OCI-LY7 (cell line): ENCODE measurements around the gene CPNE1. TPM values are rescaled to one million over a fixed set of nuclear protein-coding genes. Genes with fewer than 3 reads are reported as not detected.
"Not testable (repeated sequence)": the region's sequence is repeated elsewhere in the genome, so short reads cannot be mapped to it uniquely, and the experiment has no call there.

Experiments
- BruUV-seq: library from RNA; stranded (reverse); fragments of 400-500 nt; replicated peaks from 2 replicates; lab custom pipeline; 2021; lab: Mats Ljungman, UMichigan
- CTCF ChIA-PET: fragments of 300-600 bp; sonication (Branson Sonifier 250); formaldehyde crosslinking; loops from one replicate; lab custom pipeline; 2022; ENCODE audit warnings: antibody characterized with exemption; ENCODE audit not compliant: unreplicated experiment; lab: Charles Lee
- POLR2A ChIA-PET: fragments of 300-600 bp; sonication (Branson Sonifier 250); formaldehyde crosslinking; loops from one replicate; lab custom pipeline; 2022; ENCODE audit warnings: antibody characterized with exemption; lab: Charles Lee
- DNase-seq: peaks from one replicate; pipeline ENCODE4 v3.0.0-alpha.2; 2015; ENCODE audit warnings: low spot score
- H2AFZ ChIP-seq: fragments of 200-600 bp; sonication (generic), shearing (Covaris generic); 2 replicates; pipeline ENCODE4 v1.6.1; 2014; ENCODE audit warnings: mild to moderate bottlenecking, antibody characterized with exemption, low read length, moderate library complexity
- H3K27ac ChIP-seq: fragments of 200-600 bp; sonication (generic); 2 replicates; pipeline ENCODE4 v1.5.1; 2014; ENCODE audit warnings: mixed run types, low read depth, mild to moderate bottlenecking, moderate library complexity, low read length, inconsistent platforms; ENCODE audit not compliant: poor library complexity, severe bottlenecking
- H3K36me3 ChIP-seq: fragments of 200-600 bp; sonication (generic); 2 replicates; pipeline ENCODE4 v1.6.1; 2014; ENCODE audit warnings: mild to moderate bottlenecking, antibody characterized with exemption, low read length, moderate library complexity, mixed read lengths; ENCODE audit not compliant: insufficient read depth
- H3K4me1 ChIP-seq: fragments of 200-600 bp; sonication (generic); 2 replicates; pipeline ENCODE4 v1.5.1; 2014; ENCODE audit warnings: mild to moderate bottlenecking, low read length; ENCODE audit not compliant: insufficient read depth, poor library complexity, severe bottlenecking
- H3K4me2 ChIP-seq: fragments of 200-600 bp; sonication (generic); 2 replicates; pipeline ENCODE4 v1.6.1; 2014; ENCODE audit warnings: mild to moderate bottlenecking, low read length
- H3K4me3 ChIP-seq: fragments of 200-600 bp; sonication (generic); 2 replicates; pipeline ENCODE4 v1.5.1; 2014; ENCODE audit warnings: mild to moderate bottlenecking, low read depth, low read length; ENCODE audit not compliant: poor library complexity, severe bottlenecking
- H3K79me2 ChIP-seq: fragments of 200-600 bp; sonication (generic); 2 replicates; pipeline ENCODE4 v1.6.1; 2016; ENCODE audit warnings: low read depth, mild to moderate bottlenecking, low read length, moderate library complexity, mixed read lengths; ENCODE audit not compliant: insufficient read depth
- H3K9me2 ChIP-seq: fragments of 200-600 bp; sonication (generic); 2 replicates; pipeline ENCODE4 v1.6.1; 2016; ENCODE audit warnings: mild to moderate bottlenecking, low read length, mixed read lengths; ENCODE audit not compliant: insufficient read depth
- H3K9me3 ChIP-seq: fragments of 200-600 bp; sonication (generic); 2 replicates; pipeline ENCODE4 v1.6.1; 2014; ENCODE audit warnings: mild to moderate bottlenecking, mixed run types, low read length, mixed read lengths
- H4K20me1 ChIP-seq: fragments of 200-600 bp; sonication (generic); 2 replicates; pipeline ENCODE4 v1.6.1; 2014; ENCODE audit warnings: mild to moderate bottlenecking, antibody characterized with exemption, low read length, moderate library complexity, mixed read lengths; ENCODE audit not compliant: insufficient read depth
- CTCF ChIP-seq: fragments of 200-600 bp; sonication (generic); conservative IDR thresholded peaks from 2 replicates; pipeline ENCODE4 v1.5.1; 2014; ENCODE audit warnings: mild to moderate bottlenecking, antibody characterized with exemption, low read length, moderate library complexity, mixed read lengths
- EZH2phosphoT487 ChIP-seq: fragments of 200-600 bp; sonication (generic); IDR thresholded peaks from 2 replicates; pipeline ENCODE4 v1.6.1; 2018; ENCODE audit warnings: low read depth, borderline replicate concordance, mild to moderate bottlenecking, mixed run types, antibody characterized with exemption, low read length, moderate library complexity, mixed read lengths
- intact Hi-C: fragments of 100-400 bp; cut with micrococcal nuclease; formaldehyde crosslinking; loops from one replicate; pipeline ENCODE4 v1.10.0; 2022; ENCODE audit not compliant: unreplicated experiment
- total RNA-seq, 2 experiments: library from RNA; depleted of rRNA in 1 of 2; stranded (reverse); fragments of >200 nt in 1 of 2; shearing (Covaris generic) in 1 of 2; gene quantifications; 2 replicates each; pipeline ENCODE4 v1.2.3, GENCODE V29; 2014 to 2022

CPNE1 gene
- total RNA-seq, 2 experiments from 2014 or later = 83.3 to 202 TPM

GRCh38 chr20:35686872-35687271 is 22.2 kb upstream of the CPNE1 start:
- CTCF ChIA-PET, H3K4me2 ChIP-seq, H3K27ac ChIP-seq, BruUV-seq, H3K4me1 ChIP-seq, H3K9me3 ChIP-seq, H3K4me3 ChIP-seq, intact Hi-C loops, H4K20me1 ChIP-seq, H2AFZ ChIP-seq, H3K9me2 ChIP-seq, H3K79me2 ChIP-seq, POLR2A ChIA-PET: not testable (repeated sequence)
- H3K36me3 ChIP-seq = peaks cover 35% of the 10 kb centered on the region
- peak; percentile 33; the same call in 1 of the 2 replicates for TF ChIP-seq CTCF
- peak; percentile 19 for DNase-seq

DNA sequence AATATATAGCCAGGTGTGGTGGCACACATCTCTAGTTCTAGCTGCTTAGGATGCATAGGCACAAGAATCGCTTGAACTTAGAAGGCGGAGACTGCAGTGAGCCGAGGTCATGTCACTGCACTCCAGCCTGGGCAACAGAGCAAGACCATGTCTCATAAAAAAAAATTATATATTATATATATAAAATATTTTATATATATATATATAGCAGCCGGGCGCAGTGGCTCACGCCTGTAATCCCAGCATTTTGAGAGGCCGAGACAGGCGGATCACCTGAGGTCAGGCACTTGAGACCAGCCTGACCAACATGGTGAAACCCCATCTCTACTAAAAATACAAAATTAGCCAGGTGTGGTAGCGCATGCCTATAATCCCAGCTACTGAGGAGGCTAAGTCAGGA is 20.7 kb upstream of the CPNE1 start:
- H3K4me3 ChIP-seq, H3K4me1 ChIP-seq, DNase-seq, H3K27ac ChIP-seq, CTCF ChIA-PET, H4K20me1 ChIP-seq, H3K9me3 ChIP-seq, H3K79me2 ChIP-seq, H3K4me2 ChIP-seq, H2AFZ ChIP-seq, BruUV-seq, H3K9me2 ChIP-seq, intact Hi-C loops: not testable (repeated sequence)
- peaks cover 33% of the 10 kb centered on the region for H3K36me3 ChIP-seq
- POLR2A ChIA-PET = interaction anchor here (0.6 to 1.2 kb wide), 2 partner anchors 9 to 57 kb away, joined by 3 to 4 read pairs; partner anchors contain the start of gene RBM39

DNA sequence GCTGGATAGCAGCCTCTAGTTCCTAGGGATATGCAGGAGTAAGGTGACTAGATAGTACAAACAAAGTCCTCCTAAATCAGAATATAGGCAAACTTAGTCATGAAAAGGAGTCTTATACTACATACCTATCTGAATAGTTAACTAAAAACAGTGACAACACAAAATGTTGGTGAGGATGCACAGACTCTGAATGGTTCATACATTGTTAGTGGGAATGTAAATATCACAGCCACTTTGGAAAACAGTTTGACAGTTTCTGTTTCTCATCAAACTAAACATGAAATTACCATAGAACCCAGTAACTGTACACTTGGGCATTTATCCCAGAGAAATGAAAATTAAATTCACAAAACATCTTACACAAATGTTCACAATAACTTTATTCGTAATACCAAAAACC is 17.3 kb upstream of the CPNE1 start:
- DNase-seq = no peak
- H3K9me3 ChIP-seq = no peaks in the 10 kb centered on the region
- CTCF ChIA-PET = no interaction called here
- no TSS peak for BruUV-seq
- no peak overlapping the region for H3K27ac ChIP-seq
- H3K36me3 ChIP-seq = peaks cover 11% of the 10 kb centered on the region
- H3K4me3 ChIP-seq = no peak overlapping the region
- intact Hi-C loops = no loop called here
- peaks cover 13% of the 10 kb centered on the region for H3K4me1 ChIP-seq
- no peak overlapping the region for H2AFZ ChIP-seq
- no peaks in the 10 kb centered on the region for H4K20me1 ChIP-seq
- TF ChIP-seq CTCF (no peak), EZH2phosphoT487 (no peak)
- no peak overlapping the region for H3K4me2 ChIP-seq
- POLR2A ChIA-PET = interaction anchor here (0.7 kb wide), 1 partner anchor 90 kb away, joined by 4 read pairs; the partner anchor contains the start of gene PHF20
- no peaks in the 10 kb centered on the region for H3K79me2 ChIP-seq
- H3K9me2 ChIP-seq = no peaks in the 10 kb centered on the region
